ENCODE data around the gene ALAS1.

ALAS1 gene

DNA sequence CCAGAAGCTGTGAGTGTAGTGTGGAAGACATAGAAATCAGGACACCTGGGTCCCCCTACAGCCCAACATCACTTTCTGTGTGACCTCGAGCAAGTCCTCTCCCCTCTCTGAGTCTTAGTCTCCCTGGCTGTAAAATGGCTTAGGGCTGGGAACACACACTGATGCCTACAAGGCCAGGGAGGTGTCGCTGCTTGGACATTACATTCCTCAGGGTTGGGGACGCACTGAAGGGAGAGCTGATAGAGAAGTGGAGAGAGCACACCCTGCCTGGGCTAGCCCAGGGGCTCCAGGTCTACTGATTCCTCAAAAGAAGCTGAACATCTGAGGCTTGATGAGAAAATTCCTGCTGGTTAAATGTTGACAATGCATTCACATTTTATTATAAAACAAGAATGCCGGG, 6.3 kb upstream of the ALAS1 start:
- no peaks in the 10 kb centered on the region for H3K9me3 ChIP-seq
- intact Hi-C loops (cut with DNase I; ENCODE audit: low total_unique reads) = no loop called here
- H3K4me1 ChIP-seq = peaks cover 0 to 24% (median 13%) of the 10 kb centered on the region in 4 donors
- H3K27me3 ChIP-seq = no peaks in the 10 kb centered on the region
- no peak for DNase-seq
- H3K27ac ChIP-seq = no peak overlapping the region
- TF ChIP-seq, protein P1, sequence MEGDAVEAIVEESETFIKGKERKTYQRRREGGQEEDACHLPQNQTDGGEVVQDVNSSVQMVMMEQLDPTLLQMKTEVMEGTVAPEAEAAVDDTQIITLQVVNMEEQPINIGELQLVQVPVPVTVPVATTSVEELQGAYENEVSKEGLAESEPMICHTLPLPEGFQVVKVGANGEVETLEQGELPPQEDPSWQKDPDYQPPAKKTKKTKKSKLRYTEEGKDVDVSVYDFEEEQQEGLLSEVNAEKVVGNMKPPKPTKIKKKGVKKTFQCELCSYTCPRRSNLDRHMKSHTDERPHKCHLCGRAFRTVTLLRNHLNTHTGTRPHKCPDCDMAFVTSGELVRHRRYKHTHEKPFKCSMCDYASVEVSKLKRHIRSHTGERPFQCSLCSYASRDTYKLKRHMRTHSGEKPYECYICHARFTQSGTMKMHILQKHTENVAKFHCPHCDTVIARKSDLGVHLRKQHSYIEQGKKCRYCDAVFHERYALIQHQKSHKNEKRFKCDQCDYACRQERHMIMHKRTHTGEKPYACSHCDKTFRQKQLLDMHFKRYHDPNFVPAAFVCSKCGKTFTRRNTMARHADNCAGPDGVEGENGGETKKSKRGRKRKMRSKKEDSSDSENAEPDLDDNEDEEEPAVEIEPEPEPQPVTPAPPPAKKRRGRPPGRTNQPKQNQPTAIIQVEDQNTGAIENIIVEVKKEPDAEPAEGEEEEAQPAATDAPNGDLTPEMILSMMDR (IDR thresholded peaks at IDR 0.05) = no peak
- no peak overlapping the region for H3K4me3 ChIP-seq
- no peaks in the 10 kb centered on the region for H3K36me3 ChIP-seq

DNA sequence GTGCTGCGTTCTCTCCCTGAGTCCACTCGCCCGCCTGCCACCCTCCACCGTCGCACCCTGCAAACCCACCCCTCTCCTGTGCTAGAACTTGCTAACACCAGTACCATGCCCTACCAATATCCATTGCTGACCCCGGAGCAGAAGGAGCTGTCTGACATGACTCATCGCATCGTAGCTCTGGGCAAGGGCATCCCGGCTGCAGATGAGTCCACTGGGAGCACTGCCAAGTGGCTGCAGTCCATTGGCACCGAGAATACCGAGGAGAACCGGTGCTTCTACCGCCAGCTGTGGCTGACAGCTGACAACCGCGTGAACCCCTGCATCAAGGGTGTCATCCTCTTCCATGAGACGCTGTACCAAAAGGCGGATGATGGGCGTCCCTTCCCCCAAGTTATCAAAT, 4.9 kb upstream of the ALAS1 start:
- no peaks in the 10 kb centered on the region for H3K36me3 ChIP-seq
- H3K4me3 ChIP-seq = no peak overlapping the region
- no peaks in the 10 kb centered on the region for H3K9me3 ChIP-seq
- TF ChIP-seq, protein P1 (IDR thresholded peaks at IDR 0.05) = no peak
- DNase-seq = no peak
- H3K27me3 ChIP-seq = no peaks in the 10 kb centered on the region
- intact Hi-C loops (cut with DNase I; ENCODE audit: low total_unique reads) = no loop called here
- no peak overlapping the region for H3K27ac ChIP-seq
- peaks cover 4 to 36% (median 21%) of the 10 kb centered on the region in 4 donors for H3K4me1 ChIP-seq

DNA sequence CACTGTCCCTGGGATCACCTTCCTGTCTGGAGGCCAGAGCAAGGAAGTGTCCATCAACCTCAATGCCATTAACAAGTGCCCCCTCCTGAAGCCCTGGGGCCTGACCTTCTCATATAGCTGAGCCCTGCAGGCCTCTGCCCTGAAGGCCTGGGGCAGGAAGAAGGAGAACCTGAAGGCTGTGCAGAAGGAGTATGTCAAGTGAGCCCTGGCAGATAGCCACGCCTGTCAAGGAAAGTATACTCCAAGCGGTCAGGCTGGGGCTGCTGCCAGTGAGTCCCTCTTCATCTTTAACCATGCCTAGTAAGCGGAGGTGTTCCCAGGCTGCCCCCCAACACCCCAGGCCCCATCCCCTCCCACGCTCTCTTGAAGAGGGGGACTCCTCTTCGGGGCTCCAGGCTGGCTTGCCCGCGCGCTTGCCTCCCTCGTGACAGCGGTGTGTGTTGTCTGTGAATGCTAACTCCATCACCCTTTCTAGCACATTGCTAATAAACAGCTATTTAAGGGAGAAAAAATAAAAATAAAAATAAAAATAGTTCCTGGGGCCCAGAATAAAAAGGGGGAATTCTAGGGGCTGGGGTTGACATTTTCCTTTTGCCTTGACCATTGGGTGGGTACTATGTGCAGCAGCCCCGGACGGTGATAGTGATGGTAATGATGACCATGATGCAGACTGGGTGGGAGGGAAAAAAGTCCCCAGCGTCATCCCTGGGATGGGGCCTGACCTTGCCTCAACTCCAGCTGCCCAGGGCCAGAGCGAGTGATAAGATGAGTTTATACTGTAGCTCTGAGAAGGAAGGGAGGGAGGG, 3.3 kb upstream of the ALAS1 start:
- H3K27ac ChIP-seq = no peak overlapping the region
- H3K9me3 ChIP-seq = no peaks in the 10 kb centered on the region
- no peak overlapping the region for H3K4me3 ChIP-seq
- H3K36me3 ChIP-seq = no peaks in the 10 kb centered on the region
- peaks cover 4 to 48% (median 30%) of the 10 kb centered on the region in 4 donors for H3K4me1 ChIP-seq
- TF ChIP-seq, protein P1 (IDR thresholded peaks at IDR 0.05) = no peak
- intact Hi-C loops (cut with DNase I; ENCODE audit: low total_unique reads) = no loop called here
- DNase-seq = no peak
- no peaks in the 10 kb centered on the region for H3K27me3 ChIP-seq

DNA sequence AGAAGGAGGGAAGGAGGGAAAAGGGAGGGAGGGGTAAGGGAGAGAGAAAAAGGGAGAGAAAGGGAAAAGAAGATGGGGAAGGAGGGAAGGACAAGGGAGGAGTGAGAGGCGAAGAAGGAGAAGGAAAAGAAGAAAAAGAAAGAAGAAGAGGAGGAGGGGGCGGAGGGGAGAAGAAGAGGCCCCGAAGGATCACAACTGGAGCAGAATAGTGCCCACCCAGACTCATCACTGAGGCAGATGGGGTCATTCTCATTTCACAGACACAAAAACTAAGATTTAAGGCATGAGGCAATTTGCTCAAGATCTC, 2.7 kb upstream of the ALAS1 start:
- no peaks in the 10 kb centered on the region for H3K36me3 ChIP-seq
- DNase-seq = no peak
- H3K9me3 ChIP-seq = no peaks in the 10 kb centered on the region
- H3K27me3 ChIP-seq = no peaks in the 10 kb centered on the region
- no peak overlapping the region for H3K27ac ChIP-seq
- no peak overlapping the region for H3K4me3 ChIP-seq
- peaks cover 4 to 47% (median 28%) of the 10 kb centered on the region in 4 donors for H3K4me1 ChIP-seq
- intact Hi-C loops (cut with DNase I; ENCODE audit: low total_unique reads) = no loop called here
- TF ChIP-seq, protein P1 (IDR thresholded peaks at IDR 0.05) = no peak

DNA sequence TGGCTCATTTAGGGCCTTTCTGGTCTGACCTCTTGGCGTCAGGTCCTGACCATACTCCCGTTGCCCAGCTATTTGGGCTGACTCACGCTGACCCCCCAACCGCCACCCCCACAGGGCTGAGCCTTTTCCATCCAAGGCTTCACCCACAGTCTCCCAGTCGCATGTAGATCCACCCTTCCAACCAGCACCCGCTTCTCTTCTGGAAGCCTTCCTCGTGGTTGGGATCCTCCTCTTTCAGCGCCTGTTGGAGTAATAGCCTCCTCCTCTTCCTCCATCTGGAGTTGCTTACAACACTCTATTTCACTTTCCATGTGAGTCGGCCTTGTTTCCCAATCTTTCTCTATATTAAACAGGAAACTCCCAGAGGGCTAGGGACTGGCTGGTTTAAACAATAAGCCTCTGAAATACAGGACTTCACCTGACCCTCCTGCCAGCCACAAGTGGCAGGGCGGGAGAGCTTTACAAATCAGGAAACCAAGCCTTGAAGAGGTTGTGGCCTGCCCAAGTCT, 2.1 kb upstream of the ALAS1 start:
- TF ChIP-seq, protein P1 (IDR thresholded peaks at IDR 0.05) = no peak
- H3K4me1 ChIP-seq = peaks cover 4 to 44% (median 23%) of the 10 kb centered on the region in 4 donors
- H3K9me3 ChIP-seq = no peaks in the 10 kb centered on the region
- H3K4me3 ChIP-seq = no peak overlapping the region
- intact Hi-C loops (cut with DNase I; ENCODE audit: low total_unique reads) = no loop called here
- no peaks in the 10 kb centered on the region for H3K36me3 ChIP-seq
- H3K27ac ChIP-seq = no peak overlapping the region
- DNase-seq = peak in 1 of 2 donors; percentile 32
- no peaks in the 10 kb centered on the region for H3K27me3 ChIP-seq

Measured in tibial artery (tissue), 4 donors.